Astrocyte of the spinal cord (primary cell): ENCODE measurements around the gene C1QL1.

Source experiments
- DNase-seq: peaks from one replicate; pipeline ENCODE4 v3.0.0; 2011; ENCODE audit warnings: low read depth, low spot score
- H3K4me3 ChIP-seq: 2 replicates; pipeline ENCODE4 v1.5.1; 2011; ENCODE audit warnings: low read depth, mild to moderate bottlenecking, low read length, moderate library complexity
- in situ Hi-C: cut with HindIII; loops from 2 replicates; pipeline ENCODE4 v1.10.0; 2017; ENCODE audit warnings: low sequenced_read_pairs
- TF ChIP-seq, protein P1 (sequence below): IDR thresholded peaks from 2 replicates; pipeline ENCODE4 v1.5.1; 2012; ENCODE audit warnings: low read depth, mild to moderate bottlenecking, low read length, inconsistent platforms

The C1QL1 gene

DNA sequence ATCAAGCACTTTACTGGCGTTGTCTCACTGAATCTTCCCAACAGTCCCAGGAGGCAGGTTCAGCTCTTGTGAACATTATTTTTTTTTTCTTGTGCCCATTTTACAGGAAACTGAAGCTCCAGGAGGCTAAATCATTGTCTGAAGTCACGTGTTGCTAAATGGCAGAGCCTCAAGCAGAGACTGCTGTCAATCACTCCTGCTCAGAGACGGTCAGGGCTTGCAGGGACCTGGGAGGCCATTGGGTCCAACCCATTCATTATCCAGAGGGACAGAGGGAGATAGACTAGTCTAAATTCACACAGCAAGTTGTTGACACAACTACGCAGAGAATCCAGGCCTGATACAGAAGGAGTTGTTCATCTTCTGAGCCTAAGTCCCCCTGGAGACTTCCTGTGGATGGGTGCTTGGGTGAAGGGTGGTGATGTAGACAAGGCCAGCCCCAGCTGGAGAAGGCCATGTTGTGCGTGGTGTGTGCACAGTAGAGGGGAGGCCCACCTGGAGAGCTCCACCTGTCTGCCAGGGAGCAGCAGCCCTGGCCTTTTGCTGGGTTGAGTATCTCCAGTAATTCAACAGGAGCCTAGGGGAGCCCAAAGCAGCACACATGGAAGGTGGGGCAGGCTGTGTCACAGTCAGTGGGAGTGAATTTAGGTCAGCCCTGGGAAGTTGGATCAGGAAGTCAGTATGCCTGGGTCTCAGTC lies 24.3 kb upstream of the C1QL1 start:
- TF ChIP-seq, protein P1, sequence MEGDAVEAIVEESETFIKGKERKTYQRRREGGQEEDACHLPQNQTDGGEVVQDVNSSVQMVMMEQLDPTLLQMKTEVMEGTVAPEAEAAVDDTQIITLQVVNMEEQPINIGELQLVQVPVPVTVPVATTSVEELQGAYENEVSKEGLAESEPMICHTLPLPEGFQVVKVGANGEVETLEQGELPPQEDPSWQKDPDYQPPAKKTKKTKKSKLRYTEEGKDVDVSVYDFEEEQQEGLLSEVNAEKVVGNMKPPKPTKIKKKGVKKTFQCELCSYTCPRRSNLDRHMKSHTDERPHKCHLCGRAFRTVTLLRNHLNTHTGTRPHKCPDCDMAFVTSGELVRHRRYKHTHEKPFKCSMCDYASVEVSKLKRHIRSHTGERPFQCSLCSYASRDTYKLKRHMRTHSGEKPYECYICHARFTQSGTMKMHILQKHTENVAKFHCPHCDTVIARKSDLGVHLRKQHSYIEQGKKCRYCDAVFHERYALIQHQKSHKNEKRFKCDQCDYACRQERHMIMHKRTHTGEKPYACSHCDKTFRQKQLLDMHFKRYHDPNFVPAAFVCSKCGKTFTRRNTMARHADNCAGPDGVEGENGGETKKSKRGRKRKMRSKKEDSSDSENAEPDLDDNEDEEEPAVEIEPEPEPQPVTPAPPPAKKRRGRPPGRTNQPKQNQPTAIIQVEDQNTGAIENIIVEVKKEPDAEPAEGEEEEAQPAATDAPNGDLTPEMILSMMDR = no peak
- H3K4me3 ChIP-seq = no peak overlapping the region
- no peak for DNase-seq
- in situ Hi-C loops = no loop called here

DNA sequence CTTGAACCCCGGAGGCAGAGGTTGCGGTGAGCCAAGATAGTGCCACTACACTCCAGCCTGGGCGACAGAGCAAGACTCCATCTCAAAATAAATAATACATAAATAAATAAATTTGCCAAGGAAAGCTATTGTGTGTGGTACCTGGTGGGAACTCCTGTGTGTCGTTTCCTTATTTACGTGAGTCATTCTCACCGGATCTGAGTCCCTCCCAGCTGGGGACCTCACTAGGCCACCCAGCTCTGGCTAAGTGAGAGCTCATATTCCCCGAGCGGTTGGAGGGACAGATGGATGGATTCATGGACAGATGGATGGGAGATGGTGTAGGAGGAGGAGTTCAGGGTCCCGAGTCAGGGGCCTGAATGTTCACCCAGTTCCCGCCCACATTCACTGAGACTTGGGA lies 22.9 kb upstream of the C1QL1 start:
- DNase-seq = no peak
- no peak overlapping the region for H3K4me3 ChIP-seq
- TF ChIP-seq, protein P1 = no peak
- in situ Hi-C loops = no loop called here

DNA sequence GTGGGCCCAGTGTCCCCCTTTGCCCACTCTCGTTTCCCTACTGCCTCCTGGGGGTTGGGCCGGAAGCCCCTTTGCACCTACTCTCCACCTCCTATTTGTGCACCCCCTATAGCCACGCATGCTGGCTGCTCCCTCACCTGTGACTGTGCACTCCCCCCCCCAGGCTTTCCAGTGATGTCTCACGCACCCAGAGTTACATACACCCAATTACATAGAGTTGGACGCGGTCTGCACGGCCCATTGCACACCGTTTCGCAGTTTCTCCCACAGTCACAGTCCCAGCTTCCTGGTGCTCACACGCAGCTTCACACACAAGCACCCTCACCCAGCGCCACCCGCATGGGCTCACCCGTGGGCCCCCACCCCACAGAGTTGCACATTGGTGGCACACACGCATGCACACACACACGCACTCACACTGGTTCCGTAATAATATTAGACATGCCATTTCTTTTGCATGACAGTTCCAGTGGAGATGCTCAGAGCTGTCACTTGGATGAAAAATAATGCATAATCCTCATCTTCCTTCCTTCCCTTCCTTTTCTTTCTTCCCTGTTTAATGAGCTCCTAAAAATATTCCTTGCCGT lies 21.5 kb upstream of the C1QL1 start:
- no peak overlapping the region for H3K4me3 ChIP-seq
- TF ChIP-seq, protein P1 = no peak
- no peak for DNase-seq
- in situ Hi-C loops = no loop called here

DNA sequence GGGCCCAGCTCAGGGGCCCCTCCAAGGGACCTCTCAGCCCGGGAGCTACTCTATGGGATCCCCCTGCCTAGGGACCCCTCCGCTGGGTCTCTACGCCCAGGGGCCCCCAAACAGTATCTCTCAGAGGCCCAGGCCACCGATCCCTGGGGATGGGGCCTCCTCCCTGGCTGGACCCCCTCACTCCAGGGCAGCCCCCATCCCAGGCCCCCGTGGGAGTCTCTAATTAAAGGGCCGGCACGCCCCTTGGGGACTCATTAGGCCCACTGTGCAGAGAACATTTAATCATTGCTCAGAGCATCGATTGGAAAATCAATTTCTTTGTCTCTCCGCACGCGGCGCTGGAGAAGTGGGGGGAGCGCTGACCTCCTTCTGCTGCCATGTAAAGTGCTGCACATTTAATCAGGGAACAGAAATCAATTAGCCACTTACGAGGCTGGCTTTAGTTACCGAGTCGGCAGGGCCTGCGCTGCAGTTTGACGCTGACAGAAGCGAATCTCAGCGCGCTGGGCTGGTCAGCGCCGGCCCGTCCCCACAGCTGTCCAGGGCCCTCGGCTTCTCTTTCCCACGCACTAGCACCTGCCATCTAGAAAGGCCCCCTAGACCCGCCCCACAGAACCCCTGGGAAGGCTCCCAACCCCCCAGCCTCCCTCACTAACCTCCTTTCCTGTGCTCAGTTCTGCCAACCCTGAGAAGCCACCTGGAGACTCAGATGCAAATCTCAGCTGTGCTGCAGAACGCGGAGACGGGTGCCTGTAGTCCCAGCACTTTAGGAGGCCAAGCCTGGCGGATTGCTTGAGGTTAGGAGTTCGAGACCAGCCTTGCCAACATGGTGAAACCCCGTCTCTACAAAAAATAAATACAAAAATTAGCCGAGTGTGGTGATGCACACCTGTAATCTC lies 20.2 kb upstream of the C1QL1 start:
- H3K4me3 ChIP-seq = no peak overlapping the region
- in situ Hi-C loops = no loop called here
- DNase-seq = no peak
- TF ChIP-seq, protein P1 = no peak

DNA sequence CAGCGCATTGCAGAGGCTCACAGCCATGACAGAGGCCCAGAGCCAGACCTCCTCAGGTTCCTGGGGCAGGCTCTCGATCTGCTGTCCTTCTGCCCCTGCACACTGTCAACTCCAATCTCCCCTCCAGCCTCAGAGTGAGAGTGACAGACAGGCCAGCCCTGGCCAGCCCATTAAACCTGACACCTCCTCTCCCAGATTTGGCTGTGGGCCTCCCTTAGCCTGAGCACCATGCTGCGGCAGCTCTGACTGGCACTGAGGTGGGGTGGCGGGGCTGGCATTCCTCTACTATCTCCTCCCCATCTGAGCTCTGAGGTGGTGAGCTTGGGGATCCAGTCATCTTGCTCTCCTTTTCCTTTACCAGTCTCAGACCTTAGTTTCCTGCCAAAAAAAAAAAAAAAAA lies 15.5 kb upstream of the C1QL1 start:
- TF ChIP-seq, protein P1 = no peak
- in situ Hi-C loops = no loop called here
- no peak overlapping the region for H3K4me3 ChIP-seq
- DNase-seq = no peak

DNA sequence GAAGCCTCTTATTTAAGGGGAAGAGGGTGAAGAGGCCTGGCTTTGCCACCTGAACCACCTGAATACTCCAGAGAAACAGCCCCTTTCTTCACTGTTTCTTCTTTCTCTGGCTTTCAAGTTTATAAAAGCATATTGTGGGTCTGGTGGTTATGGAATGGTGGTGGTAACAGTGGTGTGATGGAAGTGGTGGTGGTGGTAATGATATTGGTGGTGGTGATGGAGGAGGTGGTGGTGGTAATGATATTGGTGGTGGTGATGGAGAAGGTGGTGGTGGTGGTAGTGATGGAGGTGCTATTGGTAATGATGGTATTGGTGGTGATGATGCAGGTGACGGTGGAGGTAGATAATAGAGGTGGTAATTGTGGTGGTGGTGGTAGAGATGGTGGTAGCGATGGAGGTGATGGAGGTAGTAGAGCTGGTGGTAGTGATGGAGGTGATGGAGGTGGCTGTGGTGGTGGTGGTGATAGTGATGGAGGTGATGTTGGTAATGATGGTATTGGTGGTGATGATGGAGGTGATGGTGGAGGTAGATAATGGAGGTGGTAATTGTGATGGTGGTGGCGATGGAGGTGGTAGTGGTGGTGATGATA lies 14.1 kb upstream of the C1QL1 start:
- H3K4me3 ChIP-seq = no peak overlapping the region
- in situ Hi-C loops = no loop called here
- TF ChIP-seq, protein P1 = no peak
- no peak for DNase-seq
